ENCODE measurements around the gene PPT2. TPM values are rescaled to one million over a fixed set of nuclear protein-coding genes. Genes with fewer than 3 reads are reported as not detected.

Gene PPT2
- total RNA-seq, 6 experiments from 2014 or later: 6.4 to 16.0 (median 8.9) TPM

GRCh38 chr6:32149092-32149755 is 4.7 kb upstream of the PPT2 start:
- 19% methylated on average over 18 of the region's 47 CpGs for WGBS (ENCODE audit: insufficient coverage, low coverage, low lambda C conversion rate, missing lambda C conversion rate)
- intact Hi-C loops (cut with DNase I): no loop called here
- no peak for ATAC-seq
- TF ChIP-seq, protein P1, sequence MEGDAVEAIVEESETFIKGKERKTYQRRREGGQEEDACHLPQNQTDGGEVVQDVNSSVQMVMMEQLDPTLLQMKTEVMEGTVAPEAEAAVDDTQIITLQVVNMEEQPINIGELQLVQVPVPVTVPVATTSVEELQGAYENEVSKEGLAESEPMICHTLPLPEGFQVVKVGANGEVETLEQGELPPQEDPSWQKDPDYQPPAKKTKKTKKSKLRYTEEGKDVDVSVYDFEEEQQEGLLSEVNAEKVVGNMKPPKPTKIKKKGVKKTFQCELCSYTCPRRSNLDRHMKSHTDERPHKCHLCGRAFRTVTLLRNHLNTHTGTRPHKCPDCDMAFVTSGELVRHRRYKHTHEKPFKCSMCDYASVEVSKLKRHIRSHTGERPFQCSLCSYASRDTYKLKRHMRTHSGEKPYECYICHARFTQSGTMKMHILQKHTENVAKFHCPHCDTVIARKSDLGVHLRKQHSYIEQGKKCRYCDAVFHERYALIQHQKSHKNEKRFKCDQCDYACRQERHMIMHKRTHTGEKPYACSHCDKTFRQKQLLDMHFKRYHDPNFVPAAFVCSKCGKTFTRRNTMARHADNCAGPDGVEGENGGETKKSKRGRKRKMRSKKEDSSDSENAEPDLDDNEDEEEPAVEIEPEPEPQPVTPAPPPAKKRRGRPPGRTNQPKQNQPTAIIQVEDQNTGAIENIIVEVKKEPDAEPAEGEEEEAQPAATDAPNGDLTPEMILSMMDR (IDR thresholded peaks at IDR 0.05): peak in 1 of 4 donors; percentile 3
- no peak for TF ChIP-seq POLR2A (IDR thresholded peaks at IDR 0.05)
- Histone ChIP-seq H3K36me3 (no peaks in the 10 kb centered on the region), H3K27ac (no peak overlapping the region), H3K4me3 (peak overlapping the region in 1 of 3 donors; percentile 10), H3K9me3 (no peaks in the 10 kb centered on the region), H3K27me3 (peaks cover 0 to 6% of the 10 kb centered on the region in 2 donors), H3K4me1 (no peaks in the 10 kb centered on the region)
- DNase-seq: no peak

DNA sequence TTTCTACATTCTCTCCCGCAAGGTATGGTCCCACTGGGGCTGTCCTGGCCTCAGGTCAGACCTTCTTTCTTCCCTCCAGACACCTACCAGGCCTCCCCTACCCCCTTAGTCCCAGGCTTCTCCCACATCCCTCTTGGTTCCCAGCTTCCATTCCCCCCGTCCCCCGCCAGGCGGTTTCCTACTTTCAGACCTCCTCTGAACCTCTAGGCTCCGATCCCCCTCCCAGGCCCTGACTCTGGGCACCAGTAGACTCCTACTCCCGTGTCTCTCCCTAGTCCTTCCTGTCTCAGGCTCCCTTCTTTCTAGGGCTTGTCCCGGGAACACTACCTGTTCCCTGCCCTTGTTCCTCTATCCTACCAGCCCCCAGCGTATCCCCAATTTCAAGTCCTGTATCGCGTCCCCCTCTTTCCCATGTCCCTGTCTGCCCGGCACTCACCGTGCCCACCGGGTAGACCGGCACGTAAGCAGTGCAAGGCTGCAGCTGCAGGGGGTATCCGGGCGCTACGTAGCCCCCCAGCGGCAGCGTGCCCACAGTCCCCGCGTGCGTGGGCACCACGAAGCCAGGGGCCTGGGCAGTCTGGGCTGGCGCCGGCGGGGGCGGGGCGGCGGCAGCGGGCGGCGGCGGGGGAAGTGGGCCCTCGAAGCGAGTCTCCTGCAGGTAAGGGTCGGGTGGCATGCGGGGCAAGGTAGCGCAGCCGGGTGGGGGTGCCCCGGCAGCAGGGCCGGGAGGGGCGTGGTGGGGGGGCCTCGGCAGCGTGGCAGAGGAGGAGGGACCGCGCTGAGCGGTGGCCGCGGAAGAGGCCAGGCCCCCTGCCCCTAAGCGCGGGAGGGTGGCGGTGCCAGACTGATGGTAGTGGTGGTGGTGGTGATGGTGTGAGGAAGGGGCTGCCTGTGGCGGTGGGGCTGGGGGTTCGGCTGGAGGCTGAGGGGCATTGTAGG is 3.7 kb upstream of the PPT2 start:
- H3K9me3 ChIP-seq: no peaks in the 10 kb centered on the region
- H3K27me3 ChIP-seq: peaks cover 0 to 6% of the 10 kb centered on the region in 2 donors
- TF ChIP-seq, protein P1 (IDR thresholded peaks at IDR 0.05): no peak
- TF ChIP-seq POLR2A (IDR thresholded peaks at IDR 0.05): no peak
- DNase-seq (no peak), ATAC-seq (no peak)
- peaks cover 0 to 7% (median 0%) of the 10 kb centered on the region in 4 donors for H3K4me1 ChIP-seq
- H3K36me3 ChIP-seq: no peaks in the 10 kb centered on the region
- 47% methylated on average over 34 of the region's 55 CpGs for WGBS (ENCODE audit: insufficient coverage, low coverage, low lambda C conversion rate, missing lambda C conversion rate)
- H3K4me3 ChIP-seq: no peak overlapping the region
- intact Hi-C loops (cut with DNase I): loop anchor here in 1 of 2 donors (5.0 kb wide), 1 partner anchor 33 kb away; no protein-coding TSS in a partner anchor
- no peak overlapping the region for H3K27ac ChIP-seq

GRCh38 chr6:32151181-32151862 is 2.6 kb upstream of the PPT2 start:
- no peak overlapping the region for H3K4me3 ChIP-seq
- DNase-seq: no peak
- H3K27me3 ChIP-seq: peaks cover 0 to 6% of the 10 kb centered on the region in 2 donors
- H3K9me3 ChIP-seq: no peaks in the 10 kb centered on the region
- no peak overlapping the region for H3K27ac ChIP-seq
- TF ChIP-seq, protein P1 (IDR thresholded peaks at IDR 0.05): no peak
- TF ChIP-seq POLR2A (IDR thresholded peaks at IDR 0.05): no peak
- H3K36me3 ChIP-seq: peaks cover 0 to 2% (median 0%) of the 10 kb centered on the region in 4 donors
- no peak for ATAC-seq
- intact Hi-C loops (cut with DNase I): loop anchor here in 1 of 2 donors (5.0 kb wide), 1 partner anchor 34 kb away; no protein-coding TSS in a partner anchor
- 56% methylated on average over 8 of the region's 8 CpGs for WGBS (ENCODE audit: insufficient coverage, low coverage, low lambda C conversion rate, missing lambda C conversion rate)
- H3K4me1 ChIP-seq: peaks cover 0 to 7% (median 0%) of the 10 kb centered on the region in 4 donors

All from right lobe of liver (tissue), 6 donors.